ACC112 (cell line): ENCODE results near the gene MAP3K7.

Experiments
- H2AFZ ChIP-seq: fragments of 200-600 bp; sonication (generic); one replicate; pipeline ENCODE4 v1.6.0; 2017; ENCODE audit warnings: antibody characterized with exemption, low read length; ENCODE audit not compliant: unreplicated experiment
- H3K27ac ChIP-seq: fragments of 200-600 bp; sonication (generic); 2 replicates; pipeline ENCODE4 v1.5.1; 2014; ENCODE audit warnings: low read depth, mild to moderate bottlenecking, antibody characterized with exemption, low read length, moderate library complexity
- H3K27me3 ChIP-seq: fragments of 200-600 bp; sonication (generic); 2 replicates; pipeline ENCODE4 v1.6.1; 2014; ENCODE audit warnings: mild to moderate bottlenecking, antibody characterized with exemption, low read length, moderate library complexity, mixed read lengths; ENCODE audit not compliant: insufficient read depth
- H3K36me3 ChIP-seq: fragments of 200-600 bp; sonication (generic); 2 replicates; pipeline ENCODE4 v1.6.1; 2016; ENCODE audit warnings: mild to moderate bottlenecking, antibody characterized with exemption, low read length, moderate library complexity, mixed read lengths; ENCODE audit not compliant: insufficient read depth
- H3K4me1 ChIP-seq: fragments of 200-600 bp; sonication (generic); one replicate; pipeline ENCODE4 v1.6.1; 2016; ENCODE audit warnings: low read length, mixed read lengths; ENCODE audit not compliant: insufficient read depth, unreplicated experiment, control insufficient read depth
- H3K4me3 ChIP-seq: fragments of 200-600 bp; sonication (generic); 2 replicates; pipeline ENCODE4 v1.5.1; 2014; ENCODE audit warnings: mild to moderate bottlenecking, low read depth, low read length
- H3K79me2 ChIP-seq: fragments of 200-600 bp; sonication (generic); one replicate; pipeline ENCODE4 v1.6.0; 2016; ENCODE audit warnings: low read length; ENCODE audit not compliant: control insufficient read depth, unreplicated experiment, insufficient read depth

Gene MAP3K7

DNA sequence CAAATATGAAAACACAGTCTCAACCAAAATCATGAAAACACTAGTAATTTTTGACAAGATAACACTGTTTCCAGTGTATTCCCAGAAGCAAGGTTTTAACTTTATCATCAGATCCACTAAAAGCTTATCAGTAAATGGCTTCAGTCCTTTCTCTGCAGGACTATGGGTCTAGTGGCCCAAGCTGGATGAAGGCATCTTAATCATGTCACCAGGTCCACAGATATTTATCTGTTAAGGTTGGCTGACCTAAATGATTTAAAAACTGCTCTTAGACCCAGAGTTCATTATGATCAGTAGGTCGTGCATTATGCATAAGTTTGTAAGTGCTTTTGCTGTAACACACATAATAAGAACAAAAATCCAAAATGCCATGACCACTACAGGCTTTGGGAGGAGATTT is 118.0 kb downstream of the MAP3K7 start:
- no peaks in the 10 kb centered on the region for H3K27me3 ChIP-seq
- H3K27ac ChIP-seq: no peak overlapping the region
- H2AFZ ChIP-seq: no peak overlapping the region
- no peaks in the 10 kb centered on the region for H3K79me2 ChIP-seq
- no peak overlapping the region for H3K4me3 ChIP-seq
- H3K4me1 ChIP-seq: peaks cover 3% of the 10 kb centered on the region
- no peaks in the 10 kb centered on the region for H3K36me3 ChIP-seq

DNA sequence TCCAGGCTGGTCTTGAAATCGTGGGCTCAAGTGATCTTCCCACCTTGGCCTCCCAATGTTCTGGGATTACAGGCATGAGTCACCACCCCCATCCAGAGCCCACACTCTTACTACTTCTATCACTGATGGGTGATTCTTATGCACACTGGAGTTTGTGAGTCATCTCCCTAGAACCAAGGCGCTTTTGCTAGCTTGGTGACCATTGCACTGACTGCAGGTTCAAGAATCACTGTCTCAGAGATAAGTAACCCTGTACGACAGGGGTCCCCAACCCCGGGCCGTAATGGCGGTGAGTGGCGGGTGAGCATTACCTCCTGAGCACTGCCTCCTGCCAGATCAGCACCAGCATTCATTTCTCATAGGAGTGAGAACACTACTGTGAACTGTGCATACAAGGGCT is 118.8 kb downstream of the MAP3K7 start:
- Histone ChIP-seq H3K4me1 (peaks cover 3% of the 10 kb centered on the region), H3K4me3 (no peak overlapping the region), H3K27ac (no peak overlapping the region), H3K79me2 (no peaks in the 10 kb centered on the region), H2AFZ (no peak overlapping the region), H3K36me3 (no peaks in the 10 kb centered on the region), H3K27me3 (no peaks in the 10 kb centered on the region)

DNA sequence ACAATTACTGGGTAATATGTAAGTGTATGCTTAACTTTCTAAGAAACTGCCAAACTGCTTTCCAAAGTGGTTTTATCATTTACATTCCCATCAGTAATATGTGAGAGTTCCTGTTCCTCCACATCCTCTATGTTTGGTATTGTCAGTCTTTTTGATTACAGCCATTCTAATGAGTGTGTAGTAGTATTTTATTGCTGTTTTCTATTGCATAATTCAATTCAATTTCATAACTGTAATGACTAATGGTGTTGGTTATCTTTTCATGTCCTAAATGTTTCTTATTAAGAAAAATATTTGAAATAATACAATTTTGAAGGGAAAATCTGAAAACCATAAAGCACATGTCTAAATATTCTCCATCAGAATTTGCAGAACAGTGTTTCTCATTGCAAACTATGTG is 119.3 kb downstream of the MAP3K7 start:
- H3K4me1 ChIP-seq: peaks cover 3% of the 10 kb centered on the region
- no peak overlapping the region for H2AFZ ChIP-seq

DNA sequence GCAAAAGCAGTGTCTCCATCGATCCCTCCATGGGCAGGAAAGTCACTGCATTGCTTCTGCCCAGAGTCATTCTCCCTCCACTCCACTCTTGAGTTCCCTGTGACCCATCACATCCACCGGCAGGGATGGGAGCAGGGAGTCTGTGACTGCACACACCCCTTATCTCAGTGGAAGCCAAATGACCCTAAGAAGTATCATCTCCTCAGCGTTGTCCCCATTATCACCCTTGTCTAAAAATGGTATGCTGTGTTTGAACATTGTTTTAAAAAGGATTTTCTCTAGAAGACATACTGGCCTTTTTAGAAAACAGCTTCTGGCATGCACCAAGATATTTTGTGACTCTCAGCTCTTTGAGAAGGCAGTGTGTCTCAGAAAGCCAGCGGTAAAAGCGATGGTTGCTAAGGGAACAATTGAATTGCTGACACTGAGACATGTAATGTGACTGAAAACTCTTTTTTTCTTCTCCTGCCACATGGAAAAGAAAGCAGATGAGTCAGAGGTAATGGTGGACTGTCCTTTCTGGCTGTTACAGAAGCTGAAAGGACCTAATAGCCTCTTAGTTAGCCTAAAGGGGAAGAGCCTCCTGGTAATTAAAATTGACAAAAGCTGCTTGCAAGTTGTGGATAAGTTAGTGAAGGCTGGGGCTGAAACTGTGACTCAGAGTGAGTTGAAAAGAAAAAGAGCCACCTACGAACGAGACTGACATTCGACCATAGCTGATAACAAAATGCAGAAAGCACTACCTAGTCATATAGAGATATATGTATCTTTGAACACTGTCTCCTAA is 120.5 kb downstream of the MAP3K7 start:
- Histone ChIP-seq H3K79me2 (no peaks in the 10 kb centered on the region), H3K27me3 (no peaks in the 10 kb centered on the region), H2AFZ (no peak overlapping the region), H3K4me1 (peaks cover 3% of the 10 kb centered on the region), H3K4me3 (no peak overlapping the region), H3K36me3 (no peaks in the 10 kb centered on the region), H3K27ac (no peak overlapping the region)

More for the DNA sequence above, 119.3 kb downstream of the MAP3K7 start:
- Histone ChIP-seq H3K4me3 (no peak overlapping the region), H3K79me2 (no peaks in the 10 kb centered on the region), H3K36me3 (no peaks in the 10 kb centered on the region), H3K27ac (no peak overlapping the region), H3K27me3 (no peaks in the 10 kb centered on the region)

DNA sequence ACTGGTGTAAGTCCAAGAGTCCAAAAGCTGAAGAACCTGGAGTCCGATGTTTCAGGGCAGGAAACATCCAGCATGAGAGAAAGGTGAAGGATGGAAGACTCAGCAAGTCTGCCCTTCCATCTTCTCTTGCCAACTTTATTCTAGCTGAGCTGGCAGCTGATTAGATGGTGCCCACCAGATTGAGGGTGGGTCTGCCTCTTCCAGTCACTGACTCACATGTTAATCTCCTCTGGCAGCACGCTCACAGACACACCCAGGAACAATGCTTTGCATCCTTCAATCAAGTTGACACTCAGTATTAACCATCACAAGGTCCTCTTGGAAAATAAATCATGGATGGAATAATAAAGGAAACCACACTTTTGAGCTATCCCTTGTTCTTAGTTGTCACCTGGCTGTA is 121.2 kb downstream of the MAP3K7 start:
- no peak overlapping the region for H3K27ac ChIP-seq
- no peaks in the 10 kb centered on the region for H3K79me2 ChIP-seq
- H3K36me3 ChIP-seq: no peaks in the 10 kb centered on the region
- no peak overlapping the region for H2AFZ ChIP-seq
- peaks cover 3% of the 10 kb centered on the region for H3K4me1 ChIP-seq
- no peak overlapping the region for H3K4me3 ChIP-seq
- no peaks in the 10 kb centered on the region for H3K27me3 ChIP-seq

DNA sequence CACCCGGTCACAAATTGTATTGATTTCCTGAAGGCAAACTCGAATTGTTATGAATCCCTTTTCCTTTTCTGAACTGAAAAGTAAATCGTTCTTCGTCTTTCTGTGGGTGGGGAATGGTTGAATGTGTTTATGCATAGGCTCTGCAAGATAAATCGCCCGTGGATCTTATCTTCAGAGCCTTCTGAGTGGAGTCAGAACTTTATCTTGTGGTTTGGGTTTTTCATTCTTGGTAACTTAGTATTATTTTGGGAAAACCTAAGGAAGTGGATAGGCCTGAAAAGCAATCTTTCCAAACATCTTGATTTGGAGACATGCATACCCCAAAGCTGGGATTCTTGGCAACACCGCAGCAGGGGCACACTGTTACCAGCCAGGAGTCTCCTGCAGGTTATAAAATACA is 122.4 kb downstream of the MAP3K7 start:
- peaks cover 3% of the 10 kb centered on the region for H3K4me1 ChIP-seq
- no peak overlapping the region for H3K27ac ChIP-seq
- no peaks in the 10 kb centered on the region for H3K79me2 ChIP-seq

DNA sequence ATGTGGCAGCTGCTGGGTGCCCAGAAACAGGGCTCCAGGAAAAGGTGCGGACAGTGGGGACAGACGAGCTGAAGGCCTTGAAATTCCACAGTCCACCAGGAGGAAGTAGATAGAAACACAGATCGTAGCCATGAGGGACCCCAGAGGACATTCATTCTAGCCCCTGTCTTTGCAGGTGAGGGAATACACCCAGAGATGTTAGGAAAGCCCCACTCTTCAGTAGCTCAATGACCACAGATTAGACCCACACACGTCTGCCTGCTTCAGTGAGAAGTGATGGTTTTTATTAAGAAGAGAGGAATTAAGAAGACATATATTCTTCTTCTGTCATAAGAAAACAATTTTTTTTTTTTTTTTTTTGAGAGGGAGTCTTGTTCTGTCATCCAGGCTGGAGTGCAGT is 123.0 kb downstream of the MAP3K7 start:
- Histone ChIP-seq H2AFZ (no peak overlapping the region), H3K27ac (no peak overlapping the region), H3K4me1 (peaks cover 3% of the 10 kb centered on the region)

More for the DNA sequence above, 122.4 kb downstream of the MAP3K7 start:
- H3K27me3 ChIP-seq: no peaks in the 10 kb centered on the region
- no peak overlapping the region for H2AFZ ChIP-seq
- H3K4me3 ChIP-seq: no peak overlapping the region
- H3K36me3 ChIP-seq: no peaks in the 10 kb centered on the region

More for the DNA sequence above, 123.0 kb downstream of the MAP3K7 start:
- Histone ChIP-seq H3K79me2 (no peaks in the 10 kb centered on the region), H3K27me3 (no peaks in the 10 kb centered on the region), H3K36me3 (no peaks in the 10 kb centered on the region), H3K4me3 (no peak overlapping the region)
